K562 (cell line): ENCODE measurements around the gene ZBTB16. TPM values are rescaled to one million over a fixed set of nuclear protein-coding genes. Genes with fewer than 3 reads are reported as not detected.

ENCODE experiments used
- ATAC-seq: fragments of 200-7000 bp; cut with Tn5 transposase; 3 replicates; pipeline ENCODE4 v1.9.1; 2020; ENCODE audit warnings: moderate library complexity
- BruUV-seq: library from RNA; stranded (reverse); fragments of 400-500 nt; replicated peaks from 2 replicates; lab custom pipeline; 2021; lab: Mats Ljungman, UMichigan
- CTCF ChIA-PET: fragments of 300-600 bp; formaldehyde crosslinking; extraction: SDS; loops from one replicate; lab custom pipeline; 2021; ENCODE audit warnings: low intra/inter-chr PET ratio; lab: Yijun Ruan, JAX
- POLR2A ChIA-PET: fragments of 300-600, 350-650 bp; sonication (Branson Sonifier 250); formaldehyde crosslinking; extraction: SDS; loops from one replicate; lab custom pipeline; 2021; ENCODE audit warnings: antibody characterized with exemption, inconsistent platforms; lab: Yijun Ruan, JAX
- DNase-seq, 4 experiments: peaks; one replicate each; pipeline versions ENCODE4 v3.0.0 to v3.0.0-alpha.2; 2011 to 2018; ENCODE audit warnings: low spot score in 3 of 4, mixed read lengths in 3 of 4; ENCODE audit errors: extremely low read depth in 1 of 4
- FAIRE-seq: peaks from 2 replicates; lab custom pipeline; 2011; peaks lifted over from hg19 to GRCh38; lab: Jason Lieb, UNC
- H2AFZ ChIP-seq: 2 replicates; pipeline ENCODE4 v1.6.0; 2011; ENCODE audit warnings: low read depth, low read length, control low read depth, inconsistent platforms
- H3K27ac ChIP-seq: fragments of 200-600 bp; 3 replicates; pipeline ENCODE4 v1.8.0; 2011; ENCODE audit warnings: low read depth, mild to moderate bottlenecking, control low read depth, inconsistent platforms, low read length, moderate library complexity, mixed read lengths; ENCODE audit errors: extremely low read depth
- H3K27me3 ChIP-seq, 2 experiments: fragments of 300-600 bp in 1 of 2; 2 replicates in 1 of 2; 3 replicates in 1 of 2; pipeline versions ENCODE4 v1.6.0 to v1.8.0; 2011; ENCODE audit warnings: inconsistent platforms in 2 of 2, low read length in 2 of 2, mild to moderate bottlenecking in 1 of 2, mixed read lengths in 1 of 2, moderate library complexity in 1 of 2; ENCODE audit not compliant: control insufficient read depth in 2 of 2, insufficient read depth in 2 of 2
- H3K36me3 ChIP-seq: fragments of 300-600 bp; 3 replicates; pipeline ENCODE4 v1.8.0; 2011; ENCODE audit warnings: mild to moderate bottlenecking, low read length, inconsistent platforms; ENCODE audit not compliant: control insufficient read depth, insufficient read depth
- H3K4me1 ChIP-seq, 2 experiments: fragments of 200-600 bp in 1 of 2; replicated peaks in 1 of 2; 2 replicates in 1 of 2; 3 replicates in 1 of 2; pipeline versions ENCODE4 v1.5.1 to v1.8.0; 2011; ENCODE audit warnings: inconsistent platforms in 2 of 2, low read length in 2 of 2, mild to moderate bottlenecking in 1 of 2, mixed read lengths in 1 of 2, moderate library complexity in 1 of 2; ENCODE audit not compliant: control insufficient read depth in 2 of 2, insufficient read depth in 2 of 2
- H3K4me2 ChIP-seq: 2 replicates; pipeline ENCODE4 v1.6.1; 2011; ENCODE audit warnings: low read length, control low read depth, inconsistent platforms, mixed read lengths; ENCODE audit not compliant: insufficient read depth
- H3K4me3 ChIP-seq: fragments of 200-600 bp; sonication (generic), shearing (Covaris generic); 2 replicates; pipeline ENCODE4 v1.5.1; 2016; ENCODE audit warnings: control low read depth, inconsistent platforms
- H3K79me2 ChIP-seq: fragments of 200-600 bp; 3 replicates; pipeline ENCODE4 v1.8.0; 2011; ENCODE audit warnings: low read length, inconsistent platforms; ENCODE audit not compliant: control insufficient read depth, insufficient read depth
- H3K9ac ChIP-seq, 2 experiments: 2 replicates each; pipeline versions ENCODE4 v1.6.0 to v1.6.1; 2011; ENCODE audit warnings: low read depth in 2 of 2, low read length in 2 of 2, control low read depth in 1 of 2, inconsistent platforms in 1 of 2, mild to moderate bottlenecking in 1 of 2, mixed read lengths in 1 of 2; ENCODE audit not compliant: insufficient read depth in 1 of 2
- H3K9me1 ChIP-seq: one replicate; pipeline ENCODE4 v1.6.0; 2011; ENCODE audit warnings: inconsistent platforms, mild to moderate bottlenecking, low read length, moderate library complexity; ENCODE audit not compliant: control insufficient read depth, insufficient read depth
- H3K9me3 ChIP-seq: replicated peaks from 2 replicates; pipeline ENCODE4 v1.5.1; 2011; ENCODE audit warnings: low read depth, low read length, inconsistent platforms; ENCODE audit not compliant: control insufficient read depth, insufficient read depth
- H4K20me1 ChIP-seq: replicated peaks from 2 replicates; pipeline ENCODE4 v1.6.1; 2011; ENCODE audit warnings: low read length, inconsistent platforms, mixed read lengths; ENCODE audit not compliant: control insufficient read depth, insufficient read depth
- BCLAF1 ChIP-seq, 2 experiments: fragments of 450-650 bp in 1 of 2; IDR thresholded peaks; 2 replicates each; pipeline ENCODE4 v1.6.1; 2011 to 2017; ENCODE audit warnings: low read depth in 2 of 2, antibody characterized with exemption in 1 of 2, borderline replicate concordance in 1 of 2, low read length in 1 of 2, mild to moderate bottlenecking in 1 of 2, mixed read lengths in 1 of 2; ENCODE audit not compliant: control insufficient read depth in 1 of 2
- CBFA2T2 ChIP-seq: fragments of 450-650 bp; conservative IDR thresholded peaks from 2 replicates; pipeline ENCODE4 v1.6.1; 2017; ENCODE audit warnings: mild to moderate bottlenecking
- CCNT2 ChIP-seq: IDR thresholded peaks from 2 replicates; pipeline ENCODE4 v1.6.1; 2011; ENCODE audit warnings: borderline replicate concordance, low read depth, mild to moderate bottlenecking, moderate library complexity, mixed read lengths, low read length; ENCODE audit not compliant: insufficient read length; ENCODE audit errors: extremely low read depth
- CREB3 ChIP-seq: fragments of 450-650 bp; conservative IDR thresholded peaks from 2 replicates; pipeline ENCODE4 v1.6.1; 2016; ENCODE audit warnings: missing genetic modification characterization, low read depth, mild to moderate bottlenecking, missing compliant biosample characterization, moderate library complexity
- E2F6 ChIP-seq, 2 experiments: IDR thresholded peaks; 2 replicates each; pipeline ENCODE4 v1.6.1; 2011; ENCODE audit warnings: borderline replicate concordance in 1 of 2, control low read depth in 1 of 2, low read depth in 1 of 2, low read length in 1 of 2, mild to moderate bottlenecking in 1 of 2, mixed read lengths in 1 of 2, moderate library complexity in 1 of 2; ENCODE audit not compliant: insufficient read depth in 1 of 2, insufficient read length in 1 of 2, poor library complexity in 1 of 2, severe bottlenecking in 1 of 2; ENCODE audit errors: extremely low read depth in 1 of 2
- EP300 ChIP-seq: IDR thresholded peaks from 2 replicates; pipeline ENCODE4 v1.6.1; 2012; ENCODE audit warnings: low read length, improper control_type of control experiment
- ESRRB ChIP-seq: fragments of 250-450 bp; sonication (Bioruptor Pico); IDR thresholded peaks from 2 replicates; pipeline ENCODE4 v1.5.0; 2020; ENCODE audit warnings: mild to moderate bottlenecking, moderate library complexity, borderline replicate concordance
- MBD2 ChIP-seq: sonication (generic); IDR thresholded peaks from 2 replicates; pipeline ENCODE4 v1.6.1; 2016; ENCODE audit warnings: low read depth, borderline replicate concordance
- SRF ChIP-seq, 2 experiments: fragments of 250-450, 450-650 bp in 1 of 2; sonication (Bioruptor Pico) in 1 of 2; sonication (generic) in 1 of 2; formaldehyde crosslinking; IDR thresholded peaks; 2 replicates each; pipeline versions ENCODE4 v1.5.0 to v1.5.1; 2020 to 2022; ENCODE audit warnings: mild to moderate bottlenecking in 1 of 2, missing genetic modification reagents in 1 of 2
- TSC22D4 ChIP-seq: fragments of 450-650 bp; IDR thresholded peaks from 2 replicates; pipeline ENCODE4 v1.6.1; 2016; ENCODE audit warnings: missing genetic modification characterization, missing biosample characterization, control low read depth
- ZBTB1 ChIP-seq: sonication (generic); formaldehyde crosslinking; IDR thresholded peaks from 2 replicates; pipeline ENCODE4 v1.8.1; 2023; ENCODE audit warnings: missing genetic modification reagents, low read depth, mild to moderate bottlenecking, borderline replicate concordance
- ZKSCAN8 ChIP-seq: fragments of 200-800 bp; sonication (Bioruptor generic); IDR thresholded peaks from 2 replicates; pipeline ENCODE4 v1.6.1; 2016; ENCODE audit warnings: missing genetic modification characterization, missing compliant biosample characterization
- WGBS: fragments of 100-300 bp; shearing (Covaris generic); methylation state at CpG from one replicate; pipeline ENCODE4 v1.1.6; 2016; ENCODE audit warnings: low coverage, mixed read lengths; ENCODE audit not compliant: insufficient coverage; ENCODE audit errors: missing lambda C conversion rate; 5-methylcytosine and 5-hydroxymethylcytosine counted together
- in situ Hi-C: fragments of 300-500 bp; cut with MboI; formaldehyde crosslinking; loops from 4 replicates; pipeline ENCODE4 v1.15.0; 2018; ENCODE audit warnings: inconsistent platforms, mixed read lengths
- intact Hi-C: fragments of 100-400 bp; cut with micrococcal nuclease; formaldehyde crosslinking; loops from 2 replicates; pipeline ENCODE4 v1.14.2; 2022
- polyA plus RNA-seq, 8 experiments: library from polyadenylated mRNA; depleted of rRNA in 4 of 8; stranded (reverse) in 5 of 8; unstranded in 3 of 8; fragments of >200 nt; fragmentation: Nextera tagmentation in 2 of 8; fragmentation: Illumina TruSeq in 1 of 8; extraction: Ambion mirVana in 2 of 8; extraction: Trizol in 1 of 8; gene quantifications; 2 replicates each; pipeline versions ENCODE4 v1.2.1 to v1.2.3, GENCODE V29; 2011 to 2014; ENCODE audit warnings: inconsistent platforms in 1 of 8, missing spikeins in 1 of 8
- total RNA-seq, 7 experiments: library from RNA; depleted of rRNA in 6 of 7; stranded (reverse); fragments of >200 nt in 6 of 7; fragmentation: Illumina TruSeq in 2 of 7; extraction: Trizol in 2 of 7; gene quantifications; 2 replicates each; pipeline versions ENCODE4 v1.2.1 to v1.2.3, GENCODE V29; 2011 to 2021; ENCODE audit warnings: low replicate concordance in 1 of 7

The ZBTB16 gene
- total and polyA plus RNA-seq, 9 of the 15 experiments (the other 6 are each of a cell fraction or from before 2014, with no cell fraction given), result 0.06 to 0.40 (median 0.24) TPM; not detected in 4

GRCh38 chr11:114106047-114106446 lies 46.5 kb downstream of the ZBTB16 start:
- POLR2A ChIA-PET, result interaction anchor here (0.6 to 0.9 kb wide), 2 partner anchors 12 to 26 kb away, joined by 3 read pairs; no protein-coding TSS in a partner anchor
- in situ Hi-C loops, result no loop called here
- DNase-seq (no peak), FAIRE-seq (no peak), ATAC-seq (no peak)
- BruUV-seq, result no TSS peak
- no peaks in the 10 kb centered on the region for H3K9me1 ChIP-seq
- H3K79me2 ChIP-seq, result no peaks in the 10 kb centered on the region
- H3K4me3 ChIP-seq, result no peak overlapping the region
- H3K4me1 ChIP-seq, result no peaks in the 10 kb centered on the region
- intact Hi-C loops, result no loop called here
- no peak overlapping the region for H3K27ac ChIP-seq
- H2AFZ ChIP-seq, result no peak overlapping the region
- WGBS, result 6% methylated on average over 8 of the region's 8 CpGs
- H3K9ac ChIP-seq, result no peak overlapping the region
- H3K36me3 ChIP-seq, result no peaks in the 10 kb centered on the region
- H3K27me3 ChIP-seq, result peaks cover 46 to 67% of the 10 kb centered on the region in 2 experiments
- H4K20me1 ChIP-seq, result no peaks in the 10 kb centered on the region
- CTCF ChIA-PET, result no interaction called here
- H3K4me2 ChIP-seq, result no peak overlapping the region
- no peaks in the 10 kb centered on the region for H3K9me3 ChIP-seq
- no peak for TF ChIP-seq EP300
- no peak for TF ChIP-seq SRF (CRISPR knock-in tag; IDR thresholded peaks at IDR 0.05)
- TF ChIP-seq ZKSCAN8, result no peak
- no peak for TF ChIP-seq BCLAF1 (IDR thresholded peaks at IDR 0.05; ENCODE audit: borderline replicate concordance in 1 of 2, control insufficient read depth in 1 of 2, low read depth in 2 of 2, low read length in 1 of 2)
- TF ChIP-seq CREB3 (tag), result no peak
- no peak for TF ChIP-seq CBFA2T2
- TF ChIP-seq E2F6 (IDR thresholded peaks at IDR 0.05; ENCODE audit: borderline replicate concordance in 1 of 2, extremely low read depth in 1 of 2, insufficient read depth in 1 of 2, insufficient read length in 1 of 2, low read depth in 1 of 2, low read length in 1 of 2, poor library complexity in 1 of 2, severe bottlenecking in 1 of 2), result no peak
- TF ChIP-seq TSC22D4, result no peak
- TF ChIP-seq CCNT2, result no peak
- no peak for TF ChIP-seq MBD2
- TF ChIP-seq ZBTB1 (CRISPR knock-in tag), result no peak
- TF ChIP-seq ESRRB (CRISPR knock-in tag), result no peak
